ENCODE results near the gene MALSU1.
"Not testable (repeated sequence)": the region's sequence is repeated elsewhere in the genome, so short reads cannot be mapped to it uniquely, and the experiment has no call there.

MALSU1 gene

GRCh38 chr7:23285657-23286646 lies 13.2 kb upstream of the MALSU1 start:
- no peak for DNase-seq (ENCODE audit: low read depth)

- no peak for DNase-seq (ENCODE audit: low read depth)
Measured at GRCh38 chr7:23287612-23288011, 11.5 kb upstream of the MALSU1 start.

GRCh38 chr7:23290993-23291392 lies 8.1 kb upstream of the MALSU1 start:
- DNase-seq (ENCODE audit: low read depth) = no peak

- DNase-seq (ENCODE audit: low read depth) = no peak
Measured at GRCh38 chr7:23291957-23292560, 7.1 kb upstream of the MALSU1 start.

GRCh38 chr7:23292623-23293022 lies 6.5 kb upstream of the MALSU1 start:
- DNase-seq (ENCODE audit: low read depth) = no peak

- no peak for DNase-seq (ENCODE audit: low read depth)
Measured at GRCh38 chr7:23293500-23294073, 5.6 kb upstream of the MALSU1 start.

- no peak for DNase-seq (ENCODE audit: low read depth)
Measured at GRCh38 chr7:23294549-23295400, 4.4 kb upstream of the MALSU1 start.

- no peak for DNase-seq (ENCODE audit: low read depth)
Measured at GRCh38 chr7:23295401-23295697, 3.8 kb upstream of the MALSU1 start.

GRCh38 chr7:23298141-23298881 lies 828 bp upstream of the MALSU1 start:
- DNase-seq (ENCODE audit: low read depth) = peak; percentile 21

- peak; percentile 43 for DNase-seq (ENCODE audit: low read depth)
Measured at GRCh38 chr7:23299770-23300300, 696 bp downstream of the MALSU1 start.

GRCh38 chr7:23306936-23307521 lies 7.9 kb downstream of the MALSU1 start:
- no peak for DNase-seq (ENCODE audit: low read depth)

GRCh38 chr7:23308754-23309153 lies 9.6 kb downstream of the MALSU1 start:
- DNase-seq (ENCODE audit: low read depth) = no peak

- DNase-seq (ENCODE audit: low read depth) = not testable (repeated sequence)
Measured at GRCh38 chr7:23312141-23312540, 13.0 kb downstream of the MALSU1 start.

GRCh38 chr7:23315366-23315765 lies 16.2 kb downstream of the MALSU1 start:
- no peak for DNase-seq (ENCODE audit: low read depth)

GRCh38 chr7:23331132-23331531 lies 32.0 kb downstream of the MALSU1 start:
- DNase-seq (ENCODE audit: low read depth) = no peak

GRCh38 chr7:23332193-23332592 lies 33.1 kb downstream of the MALSU1 start:
- no peak for DNase-seq (ENCODE audit: low read depth)

GRCh38 chr7:23332910-23333612 lies 33.9 kb downstream of the MALSU1 start:
- DNase-seq (ENCODE audit: low read depth) = no peak

- peak; percentile 94 for DNase-seq (ENCODE audit: low read depth)
Measured at GRCh38 chr7:23333671-23334246, 34.6 kb downstream of the MALSU1 start.

GRCh38 chr7:23334482-23335056 lies 35.4 kb downstream of the MALSU1 start:
- DNase-seq (ENCODE audit: low read depth) = peak; percentile 100

Measured in ELR (cell line).